PC-3 (cell line): ENCODE data around the gene SSBP2.

ENCODE experiments used
- CTCF ChIP-seq: fragments of 300-600 bp; sonication (generic); conservative IDR thresholded peaks from 2 replicates; pipeline ENCODE4 v1.5.1; 2017; ENCODE audit warnings: antibody characterized with exemption, low read depth, mild to moderate bottlenecking, low read length
- EZH2 ChIP-seq: fragments of 300-600 bp; sonication (generic); IDR thresholded peaks from one replicate; pipeline ENCODE4 v1.6.1; 2017; ENCODE audit warnings: antibody characterized with exemption, mild to moderate bottlenecking, low read length; ENCODE audit not compliant: unreplicated experiment
- EZH2phosphoT487 ChIP-seq: fragments of 300-600 bp; sonication (generic); IDR thresholded peaks from 2 replicates; pipeline ENCODE4 v1.6.1; 2018; ENCODE audit warnings: mild to moderate bottlenecking, antibody characterized with exemption, low read length, borderline replicate concordance

GRCh38 chr5:81505672-81506071 is 245.2 kb downstream of the SSBP2 start:
- TF ChIP-seq CTCF (no peak), EZH2 (no peak), EZH2phosphoT487 (no peak)
